HG02884 (cell line): ENCODE data around the gene SHB.

Experiments used
- ATAC-seq: cut with Tn5 transposase; IDR thresholded peaks from one replicate; pipeline ENCODE4 v1.9.1; 2021; ENCODE audit warnings: mild to moderate bottlenecking, moderate library complexity; ENCODE audit not compliant: unreplicated experiment

SHB gene

GRCh38 chr9:38010918-38011704 lies 57.9 kb downstream of the SHB start:
- no peak for ATAC-seq

- ATAC-seq, result no peak
Measured at GRCh38 chr9:38009990-38010389, 59.0 kb downstream of the SHB start.

GRCh38 chr9:38009035-38009501 lies 60.0 kb downstream of the SHB start:
- no peak for ATAC-seq

- ATAC-seq, result peak; percentile 86
Measured at GRCh38 chr9:38008168-38009034, 60.6 kb downstream of the SHB start.

- no peak for ATAC-seq
Measured at GRCh38 chr9:38007016-38007415, 62.0 kb downstream of the SHB start.

GRCh38 chr9:38006163-38006562 lies 62.9 kb downstream of the SHB start:
- no peak for ATAC-seq

- no peak for ATAC-seq
Measured at GRCh38 chr9:38004809-38005560, 64.0 kb downstream of the SHB start.

GRCh38 chr9:38003946-38004808 lies 64.8 kb downstream of the SHB start:
- ATAC-seq, result no peak

- ATAC-seq, result no peak
Measured at GRCh38 chr9:38003230-38003629, 65.8 kb downstream of the SHB start.

GRCh38 chr9:38001430-38001829 lies 67.6 kb downstream of the SHB start:
- no peak for ATAC-seq

GRCh38 chr9:38000735-38001134 lies 68.3 kb downstream of the SHB start:
- ATAC-seq, result no peak

- no peak for ATAC-seq
Measured at GRCh38 chr9:38000332-38000731, 68.7 kb downstream of the SHB start.

GRCh38 chr9:37999588-38000189 lies 69.3 kb downstream of the SHB start:
- no peak for ATAC-seq

- no peak for ATAC-seq
Measured at GRCh38 chr9:37998881-37999587, 70.0 kb downstream of the SHB start.

- no peak for ATAC-seq
Measured at GRCh38 chr9:37997636-37998374, 71.2 kb downstream of the SHB start.

- no peak for ATAC-seq
Measured at GRCh38 chr9:37996819-37997217, 72.2 kb downstream of the SHB start.

- no peak for ATAC-seq
Measured at GRCh38 chr9:37995961-37996818, 72.8 kb downstream of the SHB start.

- no peak for ATAC-seq
Measured at GRCh38 chr9:37995348-37995737, 73.7 kb downstream of the SHB start.
